Neural progenitor cell (in vitro differentiated cells): ENCODE results near the gene PRICKLE2.

Experiments
- CTCF ChIP-seq: fragments of 200-600 bp; sonication (generic); IDR thresholded peaks from 2 replicates; pipeline ENCODE4 v1.5.1; 2017; ENCODE audit warnings: antibody characterized with exemption, mild to moderate bottlenecking
- EZH2 ChIP-seq: fragments of 200-600 bp; sonication (generic); IDR thresholded peaks from 2 replicates; pipeline ENCODE4 v1.6.1; 2017; ENCODE audit warnings: antibody characterized with exemption, mild to moderate bottlenecking, moderate library complexity

GRCh38 chr3:64151342-64151871 is 73.9 kb downstream of the PRICKLE2 start:
- TF ChIP-seq CTCF (no peak), EZH2 (no peak)
